Posterior vena cava (tissue), 2 donors: Measurements from ENCODE around the gene LYST. TPM values are rescaled to one million over a fixed set of nuclear protein-coding genes. Genes with fewer than 3 reads are reported as not detected.
A peak's percentile ranks its signal among the peaks of the same experiment; 100 is the strongest.
"Not testable (repeated sequence)": the region's sequence is repeated elsewhere in the genome, so short reads cannot be mapped to it uniquely, and the experiment has no call there.

Experiments
- DNase-seq: peaks from one replicate; pipeline ENCODE4 v3.0.0-alpha.2; 2020; ENCODE audit warnings: low spot score
- intact Hi-C, 2 donors: fragments of 100-400 bp; cut with DNase I; formaldehyde crosslinking; loops; one replicate each; pipeline versions ENCODE4 v1.14.1 to v1.14.2; 2022 to 2023
- microRNA-seq, 2 donors: library from miRNA; unstranded; fragments of <30 nt; microRNA quantifications; one replicate each; pipeline ENCODE4 v1.2.0, GENCODE V29; 2020 to 2021; ENCODE audit warnings: borderline microRNAs expressed in 2 of 2
- total RNA-seq, 2 donors: library from RNA; stranded (reverse); fragmentation: NEBNext Ultra II Directional; extraction: Animal tissue kit (Norgen Biotek cat#: 25700); gene quantifications; one replicate each; pipeline ENCODE4 v1.2.1, GENCODE V29; 2021
- donor health status: DM: yes; HTN: yes; CAD: no.
- donor health status: DM: yes; HTN: yes; CAD: no.

LYST gene
- total RNA-seq, 2 donors from 2014 or later, result 51.2 to 53.5 TPM

DNA sequence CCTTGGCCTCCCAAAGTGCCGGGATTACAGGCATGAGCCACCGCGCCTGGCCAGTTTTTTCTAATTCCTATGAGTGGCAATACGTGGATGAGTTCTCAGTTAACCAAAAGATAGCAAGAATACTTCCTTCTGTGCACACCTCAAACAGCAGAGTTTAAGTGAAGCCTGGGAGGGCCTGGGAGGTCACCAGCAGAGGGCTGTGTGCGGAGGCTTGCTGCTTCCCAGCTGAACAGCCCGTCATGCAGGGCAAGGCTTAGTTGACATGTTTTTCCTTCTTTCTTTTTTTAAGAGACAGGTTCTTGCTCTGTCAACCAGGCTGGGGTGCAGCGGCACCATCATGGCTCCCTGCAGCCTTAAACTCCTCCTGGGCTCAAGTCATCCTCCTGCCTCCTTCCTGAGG is 234.9 kb downstream of the LYST start:
- DNase-seq, result peak; percentile 26
- intact Hi-C loops, result no loop called here

DNA sequence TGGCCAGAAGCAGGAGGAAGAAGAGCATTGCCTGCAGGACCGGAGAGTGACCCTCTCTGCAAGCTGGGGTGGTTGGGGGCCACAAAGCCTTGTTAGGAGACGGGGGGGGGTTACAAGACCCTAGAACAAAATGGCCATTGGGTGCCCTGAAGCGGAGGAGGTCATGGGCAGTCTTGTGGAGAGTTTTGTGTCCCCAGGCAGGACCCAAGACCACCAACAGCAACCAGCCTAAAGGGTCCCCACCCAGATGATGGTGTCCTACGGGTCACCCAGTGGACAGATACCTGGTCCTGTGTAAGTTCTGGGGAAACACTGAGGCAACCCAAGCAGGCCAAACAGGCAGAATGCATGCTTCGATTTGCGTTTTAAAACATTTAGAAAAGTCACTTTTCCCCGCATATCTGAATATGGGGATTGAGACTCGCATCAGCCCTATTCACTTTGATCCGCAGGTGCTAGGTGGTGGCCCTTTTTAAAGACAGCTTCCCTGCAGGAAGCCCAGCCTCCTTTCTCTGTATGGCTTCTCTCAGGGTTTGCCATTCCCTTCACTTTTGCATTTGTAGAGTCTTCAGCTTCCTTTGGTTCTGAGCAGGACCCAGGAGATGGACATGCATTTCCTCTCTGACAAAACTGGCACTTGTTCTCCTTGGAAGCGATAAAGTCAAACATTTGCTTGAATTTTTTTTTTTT is 238.2 kb downstream of the LYST start:
- no peak for DNase-seq
- intact Hi-C loops, result no loop called here

- DNase-seq, result no peak
- intact Hi-C loops, result loop anchor here in 1 of 2 donors (2.0 kb wide), 1 partner anchor 71 kb away; no protein-coding TSS in a partner anchor
Observed at GRCh38 chr1:235625831-235626230, 240.9 kb downstream of the LYST start.

DNA sequence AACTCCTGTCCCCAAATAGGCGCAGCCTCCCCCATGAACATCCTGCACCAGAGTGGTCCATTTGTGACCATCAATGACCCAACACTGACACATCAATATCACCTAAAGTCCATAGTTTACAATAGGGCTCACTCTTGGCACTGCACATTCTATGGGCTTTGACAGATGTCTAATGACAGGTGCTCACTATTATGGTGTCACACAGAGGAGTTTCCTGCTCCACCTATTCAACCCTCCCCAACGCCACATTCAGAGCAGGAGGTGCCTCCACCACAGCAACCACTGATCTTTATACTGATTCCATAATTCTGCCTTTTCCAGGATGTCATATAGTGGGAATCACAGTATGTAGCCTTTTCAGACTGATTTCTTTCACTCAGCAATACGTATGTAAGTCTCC is 241.4 kb downstream of the LYST start:
- no peak for DNase-seq
- intact Hi-C loops, result loop anchor here in 1 of 2 donors (2.0 kb wide), 1 partner anchor 71 kb away; no protein-coding TSS in a partner anchor

- intact Hi-C loops, result loop anchor here in 1 of 2 donors (2.0 kb wide), 1 partner anchor 70 kb away; no protein-coding TSS in a partner anchor
- no peak for DNase-seq
Observed at GRCh38 chr1:235624721-235625333, 241.9 kb downstream of the LYST start.

GRCh38 chr1:235622936-235623779 is 243.5 kb downstream of the LYST start:
- intact Hi-C loops, result no loop called here
- no peak for DNase-seq

DNA sequence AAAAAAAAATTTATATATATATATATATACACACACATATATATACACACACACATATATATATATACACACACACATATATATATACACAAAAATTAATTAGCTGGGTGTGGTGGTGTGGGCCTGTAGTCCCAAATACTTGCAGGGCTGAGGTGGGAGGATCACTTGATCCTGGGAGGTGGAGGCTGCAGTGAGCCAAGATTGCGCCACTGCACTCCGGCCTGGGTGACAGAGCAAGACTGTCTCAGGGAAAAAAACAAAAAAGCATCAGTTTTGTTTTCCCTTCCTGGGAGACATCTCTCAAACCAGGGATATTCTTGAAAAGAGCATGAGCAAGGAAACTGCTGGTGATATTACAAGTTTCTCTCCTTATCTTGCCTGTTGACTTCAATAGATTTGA is 247.6 kb downstream of the LYST start:
- DNase-seq, intact Hi-C loops: not testable (repeated sequence)

DNA sequence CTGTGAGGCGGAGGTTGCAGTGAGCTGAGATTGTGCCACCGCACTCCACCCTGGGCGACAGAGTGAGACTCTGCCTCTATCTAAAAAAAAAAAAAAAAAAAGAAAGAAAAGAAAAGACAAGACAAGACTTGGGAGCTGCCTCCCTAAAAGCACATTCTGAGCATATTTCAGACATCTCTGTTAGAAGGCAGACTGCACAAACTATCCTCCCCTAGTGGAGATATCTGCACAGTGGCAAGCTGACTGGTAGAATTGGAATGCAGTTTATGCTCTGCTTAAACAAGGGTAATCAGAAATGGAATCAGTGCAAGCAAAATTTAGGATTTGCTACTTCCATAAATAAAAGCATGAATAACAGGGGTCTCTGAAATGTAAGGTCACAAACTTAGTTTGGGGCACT is 248.9 kb downstream of the LYST start:
- no peak for DNase-seq
- intact Hi-C loops, result no loop called here

DNA sequence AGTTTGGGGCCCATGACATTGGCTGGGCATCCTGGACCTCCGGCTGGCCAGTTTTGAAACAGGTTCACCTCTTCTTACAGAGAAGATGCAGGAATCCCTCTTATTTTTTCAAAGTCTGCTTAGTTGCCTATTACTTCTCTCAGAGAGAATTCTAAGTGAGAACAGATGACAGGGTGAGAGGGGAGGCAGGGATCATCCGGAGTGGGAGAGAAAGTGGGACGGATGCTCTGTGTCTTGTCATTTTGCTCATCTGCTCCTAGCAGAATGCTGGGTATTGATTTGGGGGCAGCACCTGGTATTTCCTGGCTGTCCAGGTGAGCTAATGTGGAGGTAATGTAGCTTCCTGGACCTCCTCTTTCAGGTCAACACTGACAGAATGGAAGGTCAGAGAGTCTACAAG is 249.6 kb downstream of the LYST start:
- intact Hi-C loops, result no loop called here
- no peak for DNase-seq

- DNase-seq, result no peak
- intact Hi-C loops, result no loop called here
Observed at GRCh38 chr1:235614442-235614954, 252.2 kb downstream of the LYST start.

GRCh38 chr1:235613602-235614001 is 253.1 kb downstream of the LYST start:
- no peak for DNase-seq
- intact Hi-C loops, result no loop called here

DNA sequence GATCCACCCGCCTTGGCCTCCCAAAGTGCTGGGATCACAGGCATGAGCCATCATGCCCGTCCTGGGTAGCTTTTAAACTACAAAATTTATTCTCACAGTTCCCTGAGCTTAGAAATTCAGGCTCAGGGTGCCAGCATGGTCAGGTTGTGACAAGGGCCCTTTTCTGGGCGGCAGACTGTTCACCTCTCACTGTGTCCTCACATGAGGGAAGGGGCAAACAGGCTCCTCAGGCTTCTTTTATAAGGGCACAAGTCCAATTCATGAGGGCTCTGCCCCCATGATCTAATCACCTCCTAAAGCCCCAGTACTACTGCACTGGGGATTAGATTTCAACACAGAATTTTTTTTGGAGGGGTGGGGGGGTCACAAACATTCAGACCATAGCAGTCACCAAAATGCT is 253.9 kb downstream of the LYST start:
- intact Hi-C loops, result no loop called here
- DNase-seq, result no peak

Small RNA genes within 50 kb of the gene (microRNA-seq; reads per million reads assigned to microRNA genes)
- gene MIR1537, result 0.97 to 1.0 reads per million in 2 donors

Other genes starting within 250 kb of the LYST start
- gene GNG4, start 217.1 kb downstream of the LYST start, total RNA-seq, result under 1 TPM; 0.32 to 0.38 TPM
- 100 to 1,000 TPM; 122 to 189 TPM for gene NID1, start 198.2 kb upstream of the LYST start, total RNA-seq